BJ (cell line): ENCODE measurements around the gene DPP10. TPM values are rescaled to one million over a fixed set of nuclear protein-coding genes. Genes with fewer than 3 reads are reported as not detected.

Source experiments
- CTCF ChIA-PET: fragments of 350-600 bp; formaldehyde crosslinking; extraction: SDS; loops from one replicate; lab custom pipeline; 2021; ENCODE audit warnings: antibody characterized with exemption, inconsistent platforms; lab: Yijun Ruan, JAX
- POLR2A ChIA-PET: fragments of 300-600 bp; sonication (Branson Sonifier 250); formaldehyde crosslinking; extraction: SDS; loops from one replicate; lab custom pipeline; 2021; ENCODE audit warnings: antibody characterized with exemption; lab: Charles Lee
- DNase-seq: peaks from one replicate; pipeline ENCODE4 v3.0.0-alpha.2; 2011; ENCODE audit warnings: low read depth
- H3K27me3 ChIP-seq: 2 replicates; pipeline ENCODE4 v1.6.0; 2011; ENCODE audit warnings: low read length; ENCODE audit not compliant: control insufficient read depth, insufficient read depth
- H3K36me3 ChIP-seq: 2 replicates; pipeline ENCODE4 v1.5.1; 2011; ENCODE audit warnings: low read length; ENCODE audit not compliant: control insufficient read depth, insufficient read depth
- H3K4me3 ChIP-seq: 2 replicates; pipeline ENCODE4 v1.5.1; 2011; ENCODE audit warnings: low read depth, mild to moderate bottlenecking, control low read depth, low read length
- polyA plus RNA-seq: library from polyadenylated mRNA; depleted of rRNA; stranded (reverse); fragments of >200 nt; gene quantifications from 2 replicates; pipeline ENCODE4 v1.2.3, GENCODE V29; 2011
- TF ChIP-seq, protein P1 (sequence below): IDR thresholded peaks from 2 replicates; pipeline ENCODE4 v1.5.1; 2011; ENCODE audit warnings: low read depth, mild to moderate bottlenecking, control low read depth, inconsistent platforms, low read length, moderate library complexity; ENCODE audit not compliant: insufficient read depth

The DPP10 gene
- polyA plus RNA-seq, 1 experiment: not detected

DNA sequence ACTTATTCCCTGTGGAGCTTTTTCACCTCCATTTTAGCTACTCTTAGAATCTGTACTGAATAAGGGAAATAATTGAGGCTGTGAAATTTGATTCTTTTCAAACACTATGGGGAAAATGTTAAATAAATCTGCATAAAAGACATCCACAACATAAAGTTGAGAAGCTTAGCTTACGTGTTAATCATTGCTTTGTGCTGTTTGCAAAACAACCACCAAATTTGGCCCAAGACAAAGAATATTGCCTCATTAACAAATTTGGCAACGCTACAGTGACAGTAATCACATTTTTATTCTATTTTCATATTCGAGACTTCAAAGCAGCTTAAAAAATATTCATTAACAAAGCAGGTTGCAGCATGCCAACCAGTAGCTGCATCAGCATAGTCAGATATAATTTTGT is 437.6 kb downstream of the DPP10 start:
- CTCF ChIA-PET: no interaction called here
- no peak overlapping the region for H3K4me3 ChIP-seq
- TF ChIP-seq, protein P1, sequence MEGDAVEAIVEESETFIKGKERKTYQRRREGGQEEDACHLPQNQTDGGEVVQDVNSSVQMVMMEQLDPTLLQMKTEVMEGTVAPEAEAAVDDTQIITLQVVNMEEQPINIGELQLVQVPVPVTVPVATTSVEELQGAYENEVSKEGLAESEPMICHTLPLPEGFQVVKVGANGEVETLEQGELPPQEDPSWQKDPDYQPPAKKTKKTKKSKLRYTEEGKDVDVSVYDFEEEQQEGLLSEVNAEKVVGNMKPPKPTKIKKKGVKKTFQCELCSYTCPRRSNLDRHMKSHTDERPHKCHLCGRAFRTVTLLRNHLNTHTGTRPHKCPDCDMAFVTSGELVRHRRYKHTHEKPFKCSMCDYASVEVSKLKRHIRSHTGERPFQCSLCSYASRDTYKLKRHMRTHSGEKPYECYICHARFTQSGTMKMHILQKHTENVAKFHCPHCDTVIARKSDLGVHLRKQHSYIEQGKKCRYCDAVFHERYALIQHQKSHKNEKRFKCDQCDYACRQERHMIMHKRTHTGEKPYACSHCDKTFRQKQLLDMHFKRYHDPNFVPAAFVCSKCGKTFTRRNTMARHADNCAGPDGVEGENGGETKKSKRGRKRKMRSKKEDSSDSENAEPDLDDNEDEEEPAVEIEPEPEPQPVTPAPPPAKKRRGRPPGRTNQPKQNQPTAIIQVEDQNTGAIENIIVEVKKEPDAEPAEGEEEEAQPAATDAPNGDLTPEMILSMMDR: no peak
- no peaks in the 10 kb centered on the region for H3K27me3 ChIP-seq
- no peaks in the 10 kb centered on the region for H3K36me3 ChIP-seq
- no peak for DNase-seq
- POLR2A ChIA-PET: no interaction called here

DNA sequence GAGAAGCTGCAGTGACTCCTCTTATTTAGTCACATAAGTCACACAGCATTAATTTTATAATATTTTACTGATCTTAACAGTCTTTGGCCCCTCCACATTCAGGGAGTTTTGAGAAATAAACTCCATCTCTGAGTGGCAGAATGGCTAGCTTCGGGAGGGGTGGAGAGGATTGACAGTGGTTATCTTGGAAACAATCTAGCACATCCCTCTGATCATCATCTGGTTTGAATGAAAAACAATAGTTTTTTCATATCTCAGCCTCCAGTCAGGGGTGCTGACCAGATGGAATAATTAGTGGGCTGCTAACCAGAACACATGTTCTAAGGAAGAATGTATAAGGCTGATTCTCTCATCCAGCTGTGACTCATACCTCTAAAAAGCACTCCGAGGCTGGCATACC is 477.5 kb downstream of the DPP10 start:
- no peaks in the 10 kb centered on the region for H3K36me3 ChIP-seq
- POLR2A ChIA-PET: no interaction called here
- no peaks in the 10 kb centered on the region for H3K27me3 ChIP-seq
- H3K4me3 ChIP-seq: no peak overlapping the region
- TF ChIP-seq, protein P1: no peak
- CTCF ChIA-PET: no interaction called here
- DNase-seq: no peak

DNA sequence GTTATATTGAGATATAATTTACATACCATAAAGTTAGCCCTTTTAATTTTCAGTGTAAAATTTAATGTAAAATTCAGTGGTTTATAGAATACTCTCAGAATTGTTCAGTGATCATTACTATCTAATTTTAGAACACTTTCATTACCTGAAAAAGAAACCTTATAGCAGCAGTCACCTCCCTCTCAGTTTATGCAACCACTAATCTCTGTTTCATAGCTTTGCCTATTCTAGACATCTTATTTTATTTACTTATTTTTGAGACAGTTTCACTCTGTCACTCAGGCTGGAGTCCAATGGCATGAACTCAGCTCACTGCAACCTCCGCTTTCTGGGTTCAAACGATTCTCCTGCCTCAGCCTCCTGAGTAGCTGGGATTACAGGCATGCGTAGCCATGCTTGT is 479.6 kb downstream of the DPP10 start:
- no peak overlapping the region for H3K4me3 ChIP-seq
- ChIA-PET POLR2A (no interaction called here), CTCF (no interaction called here)
- DNase-seq: no peak
- H3K36me3 ChIP-seq: no peaks in the 10 kb centered on the region
- TF ChIP-seq, protein P1: no peak
- H3K27me3 ChIP-seq: no peaks in the 10 kb centered on the region

DNA sequence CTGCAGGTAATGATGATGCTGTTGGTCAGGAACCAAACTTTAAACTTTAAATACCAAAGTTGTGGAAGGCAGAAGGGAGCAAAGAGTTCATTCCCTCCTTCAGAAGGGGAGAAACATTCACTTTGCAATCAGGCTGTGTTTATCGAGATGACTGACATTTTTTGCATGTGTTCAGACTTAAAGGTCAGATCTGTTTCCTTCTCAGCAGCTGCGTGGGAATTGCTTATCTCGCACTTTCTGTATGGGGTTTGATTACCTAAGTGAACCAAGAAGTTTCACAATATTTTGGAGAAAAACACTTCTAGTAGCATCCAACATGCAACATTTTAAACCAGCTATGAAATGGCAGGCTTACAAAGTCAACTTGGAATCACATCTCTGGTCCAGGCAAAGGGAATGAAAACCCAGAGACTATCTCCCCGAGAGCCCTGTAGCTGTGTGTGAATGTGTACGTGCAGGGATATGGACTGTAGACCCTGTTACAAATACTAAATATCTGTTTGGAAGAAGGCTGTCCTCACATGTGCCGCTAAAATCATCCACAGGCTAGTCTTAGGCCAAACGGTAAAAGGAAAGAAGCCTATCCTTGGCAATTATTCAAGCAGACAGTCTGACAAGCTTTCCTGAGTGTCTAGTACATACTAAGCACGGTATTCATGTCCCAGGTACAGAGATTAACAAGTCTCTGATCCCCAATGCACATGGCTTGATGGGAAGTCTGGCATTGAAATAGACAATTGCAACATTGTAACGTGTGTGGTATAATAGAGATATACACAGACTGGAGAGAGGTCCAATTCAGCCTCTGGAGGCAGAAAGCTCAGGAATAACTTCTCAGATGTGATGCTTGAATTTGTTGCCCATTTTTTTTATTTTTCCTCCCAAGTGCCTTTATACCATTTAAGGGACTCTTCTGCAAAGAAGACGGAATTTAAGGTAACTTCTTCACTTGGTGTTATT is 483.1 kb downstream of the DPP10 start:
- no peaks in the 10 kb centered on the region for H3K36me3 ChIP-seq
- TF ChIP-seq, protein P1: no peak
- no peaks in the 10 kb centered on the region for H3K27me3 ChIP-seq
- ChIA-PET POLR2A (no interaction called here), CTCF (no interaction called here)
- no peak for DNase-seq
- no peak overlapping the region for H3K4me3 ChIP-seq

DNA sequence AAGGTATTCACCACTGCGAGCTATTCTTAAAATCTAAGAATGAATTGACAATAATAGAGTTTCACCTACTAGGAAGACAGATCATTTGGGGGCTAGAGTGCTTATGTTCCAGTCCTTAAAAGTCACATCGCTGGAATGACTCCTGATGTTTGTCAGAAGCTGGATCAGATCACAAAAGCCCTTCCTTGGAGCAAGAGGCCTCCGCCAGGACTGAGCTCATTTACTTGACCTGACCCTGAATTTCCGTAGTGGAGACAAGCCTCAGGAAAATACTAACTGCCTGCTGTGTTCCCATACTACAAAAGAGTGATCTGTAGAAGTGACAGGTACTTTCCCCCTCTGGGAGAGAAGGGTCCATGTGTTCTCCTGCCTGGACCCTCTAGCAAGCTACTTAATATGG is 483.9 kb downstream of the DPP10 start:
- H3K36me3 ChIP-seq: no peaks in the 10 kb centered on the region
- no peak for DNase-seq
- no peaks in the 10 kb centered on the region for H3K27me3 ChIP-seq
- ChIA-PET POLR2A (no interaction called here), CTCF (no interaction called here)
- no peak overlapping the region for H3K4me3 ChIP-seq
- TF ChIP-seq, protein P1: no peak
